HG03066 (cell line): Measurements from ENCODE around the gene SLC13A1.

Experiments
- ATAC-seq: cut with Tn5 transposase; IDR thresholded peaks from one replicate; pipeline ENCODE4 v1.9.1; 2021; ENCODE audit warnings: low read depth; ENCODE audit not compliant: unreplicated experiment

Gene SLC13A1

GRCh38 chr7:123198111-123198510, 1.7 kb downstream of the SLC13A1 start:
- ATAC-seq = no peak

- no peak for ATAC-seq
These were observed 6.5 kb downstream of the SLC13A1 start for GRCh38 chr7:123193235-123193634.

GRCh38 chr7:123191132-123191531, 8.6 kb downstream of the SLC13A1 start:
- ATAC-seq = no peak

- ATAC-seq = peak; percentile 85
These were observed 9.5 kb downstream of the SLC13A1 start for GRCh38 chr7:123190109-123190831.

GRCh38 chr7:123185756-123186155, 14.0 kb downstream of the SLC13A1 start:
- ATAC-seq = no peak

- ATAC-seq = no peak
These were observed 15.5 kb downstream of the SLC13A1 start for GRCh38 chr7:123184271-123184670.

- ATAC-seq = no peak
These were observed 16.3 kb downstream of the SLC13A1 start for GRCh38 chr7:123183431-123183830.

GRCh38 chr7:123177442-123177841, 22.3 kb downstream of the SLC13A1 start:
- no peak for ATAC-seq

- ATAC-seq = no peak
These were observed 29.2 kb downstream of the SLC13A1 start for GRCh38 chr7:123170333-123171246.

GRCh38 chr7:123169065-123169464, 30.7 kb downstream of the SLC13A1 start:
- ATAC-seq = no peak

- no peak for ATAC-seq
These were observed 42.2 kb downstream of the SLC13A1 start for GRCh38 chr7:123157606-123158005.

GRCh38 chr7:123155571-123155970, 44.2 kb downstream of the SLC13A1 start:
- ATAC-seq = no peak

- peak; percentile 96 for ATAC-seq
These were observed 45.4 kb downstream of the SLC13A1 start for GRCh38 chr7:123154231-123154860.

GRCh38 chr7:123151443-123151842, 48.3 kb downstream of the SLC13A1 start:
- no peak for ATAC-seq

- no peak for ATAC-seq
These were observed 51.0 kb downstream of the SLC13A1 start for GRCh38 chr7:123148813-123149212.

- ATAC-seq = no peak
These were observed 56.3 kb downstream of the SLC13A1 start for GRCh38 chr7:123143252-123144006.

GRCh38 chr7:123140561-123140960, 59.2 kb downstream of the SLC13A1 start:
- no peak for ATAC-seq

GRCh38 chr7:123135960-123136359, 63.8 kb downstream of the SLC13A1 start:
- ATAC-seq = no peak

GRCh38 chr7:123133924-123134323, 65.8 kb downstream of the SLC13A1 start:
- ATAC-seq = no peak

- no peak for ATAC-seq
These were observed 67.8 kb downstream of the SLC13A1 start for GRCh38 chr7:123131961-123132360.
